Fibroblast of lung (primary cell): ENCODE results near the gene RELCH.

Experiments used
- CTCF ChIP-seq, 2 donors: IDR thresholded peaks in 1 of 2; conservative IDR thresholded peaks in 1 of 2; 1 replicate in 1 of 2; 2 replicates in 1 of 2; pipeline ENCODE4 v1.5.1; 2011 to 2012; ENCODE audit warnings: low read length in 2 of 2, control low read depth in 1 of 2, inconsistent platforms in 1 of 2, low read depth in 1 of 2, mild to moderate bottlenecking in 1 of 2
- EZH2 ChIP-seq: IDR thresholded peaks from 2 replicates; pipeline ENCODE4 v1.5.1; 2012; ENCODE audit warnings: low read length, control low read depth, mild to moderate bottlenecking; ENCODE audit errors: missing control alignments

DNA sequence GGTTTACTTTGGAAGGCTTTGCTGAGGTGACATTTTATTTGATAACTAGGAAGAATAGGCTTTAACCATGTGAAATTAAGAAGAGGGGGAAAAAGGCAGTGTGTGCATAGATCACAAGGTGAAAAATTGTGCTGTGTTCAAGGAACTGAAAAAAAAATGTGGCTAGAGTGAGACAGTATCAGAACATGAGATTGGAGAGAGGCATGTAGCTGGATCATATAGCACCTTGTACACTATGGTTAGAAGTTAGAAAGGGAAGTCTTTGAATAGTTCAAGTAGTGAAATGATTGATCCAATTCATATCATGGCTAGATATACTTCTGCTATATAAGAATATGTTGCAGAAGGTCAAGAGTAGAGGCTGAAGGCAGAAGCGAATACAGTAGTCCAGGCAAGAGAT is 125.8 kb downstream of the RELCH start:
- TF ChIP-seq CTCF (conservative IDR thresholded peaks at IDR 0.05 in 1 of 2, IDR thresholded peaks at IDR 0.05 in 1 of 2; ENCODE audit: low read depth in 1 of 2, low read length in 2 of 2) (no peak), EZH2 (no peak)
